GM12878 (cell line): ENCODE data around the gene PMEL. TPM values are rescaled to one million over a fixed set of nuclear protein-coding genes. Genes with fewer than 3 reads are reported as not detected.

Experiments
- ATAC-seq: fragments of 200-7000 bp; cut with Tn5 transposase; 3 replicates; pipeline ENCODE4 v1.9.1; 2020; ENCODE audit warnings: mild to moderate bottlenecking, moderate library complexity
- BruUV-seq: library from RNA; stranded (reverse); fragments of 400-500 nt; replicated peaks from 2 replicates; lab custom pipeline; 2021; lab: Mats Ljungman, UMichigan
- CTCF ChIA-PET: fragments of 300-600 bp; sonication (Branson Sonifier 250); formaldehyde crosslinking; extraction: SDS; loops from one replicate; lab custom pipeline; 2021; ENCODE audit warnings: inconsistent platforms; lab: Yijun Ruan, JAX
- POLR2A ChIA-PET: fragments of 350-600 bp; formaldehyde crosslinking; extraction: SDS; loops from one replicate; lab custom pipeline; 2021; ENCODE audit warnings: inconsistent platforms; lab: Charles Lee
- RAD21 ChIA-PET: fragments of 300-600 bp; sonication (Branson Sonifier 250); formaldehyde crosslinking; loops from one replicate; lab custom pipeline; 2023; ENCODE audit warnings: antibody characterized with exemption; ENCODE audit not compliant: unreplicated experiment; lab: Charles Lee
- SMC1A ChIA-PET: fragments of 300-600 bp; sonication (Branson Sonifier 250); formaldehyde crosslinking; loops from one replicate; lab custom pipeline; 2023; ENCODE audit not compliant: unreplicated experiment, uncharacterized antibody; lab: Charles Lee
- DNase-seq: peaks from one replicate; pipeline ENCODE4 v3.0.0-alpha.2; 2011; ENCODE audit warnings: low read depth, low spot score
- FAIRE-seq: peaks from 3 replicates; lab custom pipeline; 2011; peaks lifted over from hg19 to GRCh38; lab: Jason Lieb, UNC
- H2AFZ ChIP-seq: 2 replicates; pipeline ENCODE4 v1.6.0; 2011; ENCODE audit warnings: low read depth, low read length, control low read depth; ENCODE audit not compliant: control insufficient read depth
- H3K27ac ChIP-seq: 2 replicates; pipeline ENCODE4 v1.5.1; 2011; ENCODE audit warnings: control low read depth; ENCODE audit not compliant: control insufficient read depth, insufficient read depth
- H3K27me3 ChIP-seq, 2 experiments: replicated peaks in 1 of 2; 2 replicates each; pipeline versions ENCODE4 v1.6.0 to v1.6.1; 2011; ENCODE audit warnings: low read length in 1 of 2; ENCODE audit not compliant: control insufficient read depth in 2 of 2, insufficient read depth in 2 of 2
- H3K36me3 ChIP-seq, 2 experiments: 2 replicates each; pipeline ENCODE4 v1.5.1; 2011; ENCODE audit warnings: low read length in 1 of 2; ENCODE audit not compliant: control insufficient read depth in 2 of 2, insufficient read depth in 2 of 2
- H3K4me1 ChIP-seq: 2 replicates; pipeline ENCODE4 v1.6.1; 2011; ENCODE audit warnings: mild to moderate bottlenecking, low read length, moderate library complexity, mixed read lengths; ENCODE audit not compliant: control insufficient read depth, insufficient read depth
- H3K4me2 ChIP-seq: 2 replicates; pipeline ENCODE4 v1.6.0; 2011; ENCODE audit warnings: control low read depth; ENCODE audit not compliant: control insufficient read depth, insufficient read depth
- H3K4me3 ChIP-seq: fragments of 200-600 bp; sonication (generic); 2 replicates; pipeline ENCODE4 v1.5.1; 2016
- H3K79me2 ChIP-seq: 2 replicates; pipeline ENCODE4 v1.6.0; 2011; ENCODE audit warnings: low read length; ENCODE audit not compliant: control insufficient read depth, insufficient read depth
- H3K9ac ChIP-seq: 2 replicates; pipeline ENCODE4 v1.8.0; 2011; ENCODE audit warnings: low read length, control low read depth, mixed read lengths; ENCODE audit not compliant: control insufficient read depth, insufficient read depth
- H3K9me3 ChIP-seq: replicated peaks from 3 replicates; pipeline ENCODE4 v1.5.1; 2011; ENCODE audit warnings: mild to moderate bottlenecking, low read length; ENCODE audit not compliant: control insufficient read depth, insufficient read depth
- H4K20me1 ChIP-seq: 2 replicates; pipeline ENCODE4 v1.6.0; 2011; ENCODE audit not compliant: control insufficient read depth, insufficient read depth
- BHLHE40 ChIP-seq, 2 experiments: fragments of 450-650 bp in 1 of 2; IDR thresholded peaks; 2 replicates each; pipeline ENCODE4 v1.6.1; 2011 to 2017; ENCODE audit warnings: low read depth in 2 of 2, borderline replicate concordance in 1 of 2, improper control_type of control experiment in 1 of 2, low read length in 1 of 2, mild to moderate bottlenecking in 1 of 2
- BMI1 ChIP-seq: fragments of 450-650 bp; IDR thresholded peaks from 2 replicates; pipeline ENCODE4 v1.6.1; 2016; ENCODE audit warnings: mild to moderate bottlenecking, moderate library complexity, borderline replicate concordance
- CBFB ChIP-seq: IDR thresholded peaks from 2 replicates; pipeline ENCODE4 v1.6.1; 2016; ENCODE audit warnings: antibody characterized with exemption, low read depth
- CBX5 ChIP-seq: sonication (generic); IDR thresholded peaks from 2 replicates; pipeline ENCODE4 v1.6.1; 2016; ENCODE audit warnings: low read depth, moderate library complexity, mild to moderate bottlenecking, inconsistent platforms
- CHD1 ChIP-seq: IDR thresholded peaks from 2 replicates; pipeline ENCODE4 v1.6.1; 2012; ENCODE audit warnings: low read depth, low read length, improper control_type of control experiment
- FOXM1 ChIP-seq: IDR thresholded peaks from 2 replicates; pipeline ENCODE4 v1.6.1; 2012; ENCODE audit warnings: low read depth, mild to moderate bottlenecking, inconsistent platforms, low read length, moderate library complexity
- IKZF1 ChIP-seq: fragments of 450-650 bp; conservative IDR thresholded peaks from 2 replicates; pipeline ENCODE4 v1.6.1; 2017; ENCODE audit warnings: antibody characterized with exemption, mild to moderate bottlenecking
- SKIL ChIP-seq: fragments of 450-650 bp; IDR thresholded peaks from 2 replicates; pipeline ENCODE4 v1.6.1; 2017; ENCODE audit warnings: mild to moderate bottlenecking, low read depth, inconsistent platforms; ENCODE audit not compliant: poor library complexity, severe bottlenecking
- SUPT20H ChIP-seq: IDR thresholded peaks from 2 replicates; pipeline ENCODE4 v1.6.1; 2011; ENCODE audit warnings: low read depth, mild to moderate bottlenecking, low read length, moderate library complexity, borderline replicate concordance; ENCODE audit not compliant: control insufficient read depth
- TAF1 ChIP-seq: IDR thresholded peaks from 2 replicates; pipeline ENCODE4 v1.6.1; 2011; ENCODE audit warnings: mild to moderate bottlenecking, low read depth, low read length, borderline replicate concordance
- YBX1 ChIP-seq: fragments of 450-650 bp; IDR thresholded peaks from 2 replicates; pipeline ENCODE4 v1.6.1; 2016; ENCODE audit warnings: antibody characterized with exemption
- ZNF592 ChIP-seq: fragments of 450-650 bp; IDR thresholded peaks from 2 replicates; pipeline ENCODE4 v1.6.1; 2017; ENCODE audit warnings: mild to moderate bottlenecking, moderate library complexity
- WGBS: methylation state at CpG from one replicate; pipeline ENCODE4 v1.1.6; 2016; ENCODE audit warnings: low lambda C conversion rate; ENCODE audit not compliant: insufficient replicate concordance, insufficient coverage; ENCODE audit errors: missing lambda C conversion rate; 5-methylcytosine and 5-hydroxymethylcytosine counted together
- in situ Hi-C: fragments of 300-500 bp; cut with MboI; formaldehyde crosslinking; loops from 9 replicates; pipeline ENCODE4 v1.14.3; 2018; ENCODE audit warnings: mixed read lengths
- intact Hi-C: fragments of 100-400 bp; cut with micrococcal nuclease; formaldehyde crosslinking; loops from one replicate; pipeline ENCODE4 v1.14.2; 2022; ENCODE audit not compliant: unreplicated experiment
- polyA plus RNA-seq, 11 experiments: library from polyadenylated mRNA; depleted of rRNA in 4 of 11; unstranded in 6 of 11; stranded (reverse) in 5 of 11; fragments of >200 nt; fragmentation: Nextera tagmentation in 4 of 11; fragmentation: Illumina TruSeq in 1 of 11; extraction: Ambion mirVana in 4 of 11; extraction: Trizol in 1 of 11; gene quantifications; 1 replicate in 1 of 11; 2 replicates in 10 of 11; pipeline versions ENCODE4 v1.2.1 to v1.2.3, GENCODE V29; 2011 to 2016; ENCODE audit warnings: inconsistent platforms in 2 of 11, missing spikeins in 2 of 11, low read depth in 1 of 11
- total RNA-seq, 4 experiments: library from RNA; depleted of rRNA in 3 of 4; stranded (reverse); fragments of >200 nt in 3 of 4; fragmentation: Illumina TruSeq in 1 of 4; extraction: Trizol in 1 of 4; gene quantifications; 2 replicates each; pipeline versions ENCODE4 v1.2.1 to v1.2.3, GENCODE V29; 2013 to 2021

PMEL gene
- total and polyA plus RNA-seq, 10 of the 15 experiments (the other 5 are each of a cell fraction or from before 2014, with no cell fraction given): 0.32 to 1.6 (median 0.56) TPM

GRCh38 chr12:55965941-55966407 lies at the start of gene PMEL (continued):
- TF ChIP-seq BHLHE40 (IDR thresholded peaks at IDR 0.05; ENCODE audit: borderline replicate concordance in 1 of 2, low read depth in 2 of 2, low read length in 1 of 2): no peak
- no peak for TF ChIP-seq ZNF592
- no peak for TF ChIP-seq FOXM1
- TF ChIP-seq YBX1: no peak
- no peak for TF ChIP-seq IKZF1
- TF ChIP-seq CBX5: no peak
- no peak for TF ChIP-seq SUPT20H

- TF ChIP-seq SKIL: no peak
- no peak for TF ChIP-seq CBFB
- no peak for TF ChIP-seq TAF1
- TF ChIP-seq CHD1: no peak
- no peak for TF ChIP-seq BMI1
- no peak overlapping the region for H3K4me2 ChIP-seq
- ATAC-seq: no peak
- no peak overlapping the region for H3K27ac ChIP-seq
- H2AFZ ChIP-seq: no peak overlapping the region
- no peaks in the 10 kb centered on the region for H3K79me2 ChIP-seq
- H4K20me1 ChIP-seq: no peaks in the 10 kb centered on the region
- ChIA-PET POLR2A (interaction anchor here (0.6 to 0.7 kb wide), 2 partner anchors 429 to 884 kb away, joined by 3 to 4 read pairs; no protein-coding TSS in a partner anchor), SMC1A (interaction anchor here (0.5 to 0.7 kb wide), 2 partner anchors 16 to 276 kb away, joined by 3 read pairs; no protein-coding TSS in a partner anchor), CTCF (interaction anchor here (0.9 to 1.9 kb wide), 2 partner anchors 18 to 23 kb away, joined by 3 to 7 read pairs; no protein-coding TSS in a partner anchor), RAD21 (interaction anchor here (1.7 kb wide), 1 partner anchor 276 kb away, joined by 6 read pairs; no protein-coding TSS in a partner anchor)
- H3K9me3 ChIP-seq: no peaks in the 10 kb centered on the region
- no peak overlapping the region for H3K4me3 ChIP-seq
- in situ Hi-C loops (no loop called here), intact Hi-C loops (no loop called here)
- 4% methylated on average over 2 of the region's 2 CpGs for WGBS
- no peak overlapping the region for H3K9ac ChIP-seq
- no peaks in the 10 kb centered on the region for H3K27me3 ChIP-seq
- no peak for FAIRE-seq
- no peaks in the 10 kb centered on the region for H3K36me3 ChIP-seq
- BruUV-seq: no TSS peak
- no peak for DNase-seq
- no peaks in the 10 kb centered on the region for H3K4me1 ChIP-seq
These were observed 48.4 kb upstream of the PMEL start for GRCh38 chr12:56014205-56014604.
